ENCODE measurements around the gene EFS.
"Not testable (repeated sequence)": the region's sequence is repeated elsewhere in the genome, so short reads cannot be mapped to it uniquely, and the experiment has no call there.

EFS gene

DNA sequence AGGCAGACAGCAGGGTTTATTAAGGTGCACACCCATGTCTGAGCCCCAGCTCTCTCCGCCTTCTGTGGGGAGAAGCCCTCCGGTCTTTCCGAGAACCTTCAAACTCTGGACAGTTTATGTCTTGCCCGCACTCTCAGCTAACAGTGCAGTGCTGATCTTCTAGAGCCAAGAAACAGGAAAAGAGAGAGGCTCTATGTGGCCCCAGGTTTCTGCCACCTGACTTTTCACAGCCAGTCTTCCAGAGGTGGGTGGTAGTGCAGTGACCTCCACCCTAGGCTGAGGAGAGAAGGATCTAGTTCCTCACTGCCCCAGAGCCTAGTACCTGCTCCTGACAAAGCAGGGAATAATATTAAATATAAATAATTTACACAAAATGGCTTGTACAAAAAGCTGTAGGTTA lies 8.3 kb downstream of the EFS start:
- no peak for DNase-seq

DNA sequence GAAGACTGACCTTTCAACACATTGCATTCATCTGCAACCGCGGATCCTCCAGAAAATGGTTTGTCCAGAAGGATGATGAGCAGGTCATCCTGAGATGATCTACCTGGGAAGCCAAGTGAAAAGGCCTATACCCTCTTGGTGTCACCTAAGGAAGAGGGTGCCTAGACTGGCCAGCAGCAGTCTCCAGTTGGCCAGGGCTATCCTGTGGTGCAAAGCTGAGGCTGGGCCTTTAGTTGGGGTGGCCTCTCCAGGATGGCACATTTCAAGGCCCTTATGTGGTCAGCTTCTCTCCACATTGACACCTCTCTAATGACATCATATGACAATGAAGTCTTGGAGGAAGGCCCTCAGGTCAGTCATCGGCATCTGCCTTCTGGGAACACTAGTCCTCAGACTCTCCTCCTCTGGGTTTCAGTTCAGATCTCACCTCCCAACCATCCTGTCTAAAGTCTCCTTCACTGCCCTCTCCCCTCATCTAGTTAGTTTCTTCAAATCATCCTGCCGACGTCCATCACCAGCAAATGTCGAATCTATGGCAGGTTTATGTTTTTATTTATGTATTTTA lies 9.0 kb downstream of the EFS start:
- DNase-seq: no peak

DNA sequence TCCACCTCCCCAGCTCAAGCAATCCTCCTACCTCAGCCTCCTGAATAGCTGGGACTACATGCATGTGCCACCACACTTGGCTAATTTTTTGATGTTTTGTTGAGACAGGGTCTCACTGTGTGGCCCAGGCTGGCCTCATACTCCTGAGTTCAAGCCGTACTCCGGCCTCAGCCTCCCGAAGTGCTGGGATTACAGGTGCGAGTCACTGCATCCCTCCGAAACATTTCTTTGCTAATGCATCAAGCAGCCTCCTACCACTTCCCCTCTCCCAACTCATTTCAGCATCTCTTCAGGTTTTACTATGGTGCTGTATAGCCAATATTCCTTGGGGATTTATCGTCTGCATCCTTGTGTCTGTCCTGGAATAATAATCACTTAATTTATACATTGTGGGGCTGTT lies 10.0 kb downstream of the EFS start:
- DNase-seq: no peak

DNA sequence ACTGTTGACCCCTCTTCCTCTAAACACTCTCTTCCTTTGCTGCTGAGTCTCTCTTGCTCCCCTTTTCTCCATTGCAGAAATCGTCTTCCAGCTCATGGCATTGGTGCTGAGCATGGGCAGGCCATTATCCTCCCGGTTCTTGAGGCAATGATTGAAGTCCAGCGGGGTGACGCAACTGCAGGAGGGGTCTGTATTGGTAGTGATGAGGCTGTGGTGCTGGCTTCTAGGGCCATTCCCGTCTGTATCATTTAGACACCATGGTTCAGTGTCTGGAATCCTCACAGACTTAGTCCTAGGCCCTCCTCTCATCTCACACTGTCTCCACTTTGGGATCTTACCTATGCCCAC lies 11.6 kb downstream of the EFS start:
- DNase-seq: no peak

DNA sequence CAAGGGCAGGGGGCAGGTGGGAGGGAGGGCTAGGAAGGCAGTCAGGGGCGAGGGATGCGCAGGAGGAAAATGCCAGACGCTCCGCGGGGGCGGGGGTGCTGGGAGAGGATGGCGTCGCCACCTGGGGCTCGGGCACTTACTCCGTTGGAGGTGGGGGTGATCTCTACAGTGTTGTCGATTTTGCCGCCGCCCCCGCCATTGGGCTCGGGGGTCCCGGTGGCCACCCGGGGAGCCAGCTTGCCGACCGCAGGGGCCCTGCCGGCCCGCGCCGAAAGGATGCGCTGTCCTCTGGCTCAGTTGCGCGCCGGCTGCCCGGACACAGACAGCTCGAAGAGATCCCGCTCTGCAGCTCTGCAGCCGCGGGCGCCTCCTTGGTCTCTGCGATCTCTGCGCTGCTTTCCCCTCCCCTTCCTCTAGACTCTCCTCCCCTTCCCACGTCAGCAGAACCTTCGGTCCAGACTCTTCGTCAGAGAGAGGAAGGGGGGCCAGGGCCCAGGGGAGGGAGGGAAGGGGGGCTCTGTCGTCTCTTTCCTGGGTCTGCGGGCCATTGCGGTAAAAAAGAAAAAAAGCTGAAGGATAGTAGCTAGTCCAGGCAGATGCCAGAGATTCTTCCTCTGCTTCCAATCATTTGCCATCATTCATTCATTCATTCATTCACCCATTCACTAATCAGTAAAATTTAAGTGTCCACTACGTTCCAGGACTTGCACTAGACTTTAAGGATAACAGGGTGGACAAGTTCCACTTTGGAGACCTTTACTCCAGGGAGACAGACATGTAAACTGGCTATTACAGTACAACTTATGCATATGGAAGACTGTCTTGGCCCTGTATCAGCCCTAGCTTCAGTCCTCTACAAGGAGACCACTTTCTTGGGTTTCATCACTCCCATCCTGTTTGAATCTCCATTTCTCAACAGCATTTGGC lies 12.2 kb downstream of the EFS start, which contains the start of gene SLC22A17:
Gene SLC22A17 (minus strand): TSS at position 382 of the 927 bp plus-strand sequence.
- DNase-seq: peak in 2 of 3 experiments; percentile 86 to 91

DNA sequence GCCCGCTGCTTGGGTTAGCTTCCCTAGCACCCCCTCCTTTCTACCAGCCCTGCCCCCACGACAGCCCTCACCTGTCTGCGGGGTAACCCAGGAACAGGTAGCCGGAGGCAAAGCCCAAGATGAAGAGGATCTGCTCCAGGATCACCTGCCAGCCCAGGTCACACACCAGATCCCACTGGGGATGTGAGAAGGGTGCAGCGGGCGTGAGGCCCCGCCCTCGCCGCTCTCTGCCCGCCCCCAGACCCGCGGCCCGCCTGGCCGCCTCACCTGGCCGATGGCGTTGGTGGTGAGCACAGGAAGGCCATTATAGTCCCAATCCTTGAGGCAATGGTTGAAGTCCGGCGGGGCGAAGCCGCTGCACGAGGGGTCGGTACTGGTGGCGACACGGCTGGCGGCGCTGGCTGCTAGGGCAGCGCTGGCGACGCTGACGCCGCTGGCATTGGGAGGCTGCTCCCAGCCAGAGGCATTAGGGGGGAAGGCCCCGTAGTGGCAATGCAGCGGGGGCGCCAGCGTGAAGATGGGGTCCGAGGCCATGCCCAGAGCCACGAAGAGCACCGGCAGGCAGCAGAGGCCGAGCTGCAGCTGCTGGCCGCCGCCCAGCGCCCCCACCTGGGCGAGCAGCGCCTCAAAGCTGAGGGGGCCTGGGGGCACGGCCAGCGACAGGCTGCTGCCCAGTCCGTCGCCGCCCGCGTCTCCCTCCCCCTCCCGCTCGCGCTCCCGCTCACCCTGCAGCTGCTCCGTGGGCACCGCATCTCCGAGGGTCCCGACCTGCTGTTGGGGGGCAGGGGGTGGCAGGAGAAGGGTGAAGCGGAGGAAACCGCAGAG lies 13.1 kb downstream of the EFS start:
- DNase-seq: peak in 2 of 3 experiments; percentile 81 to 86

DNA sequence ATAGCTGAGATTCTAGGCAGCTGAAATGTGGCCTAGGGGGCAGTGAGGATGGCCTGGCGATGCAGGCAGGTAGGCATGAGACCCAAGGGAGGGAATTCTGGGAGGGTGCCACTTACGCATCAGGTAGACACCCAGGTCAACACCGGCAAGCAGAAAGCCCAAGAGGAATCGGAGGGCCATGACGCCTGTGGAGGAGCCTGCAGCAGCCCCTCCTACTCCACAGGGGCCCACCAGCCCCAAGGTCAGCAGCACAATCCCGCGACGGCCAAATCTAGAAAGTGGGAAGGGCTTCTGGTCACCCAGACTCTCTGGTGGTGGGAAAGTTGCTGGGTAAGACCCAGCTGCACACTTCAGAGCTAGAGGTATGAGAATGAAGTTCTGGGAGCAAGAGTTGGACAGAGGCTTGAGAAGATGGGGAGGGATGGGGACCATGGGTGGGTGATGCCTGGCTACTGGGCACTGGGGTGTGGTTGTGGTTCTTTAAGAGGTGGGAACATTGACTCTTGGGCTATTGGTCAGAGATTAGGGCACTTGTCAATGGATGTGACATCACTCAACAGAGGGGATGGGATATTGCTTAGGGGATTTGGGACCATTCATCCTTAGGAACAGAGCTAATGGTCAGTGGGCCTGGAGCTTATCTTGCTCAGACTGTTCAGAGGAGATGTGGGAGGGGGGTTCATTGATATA lies 15.7 kb downstream of the EFS start:
- no peak for DNase-seq

DNA sequence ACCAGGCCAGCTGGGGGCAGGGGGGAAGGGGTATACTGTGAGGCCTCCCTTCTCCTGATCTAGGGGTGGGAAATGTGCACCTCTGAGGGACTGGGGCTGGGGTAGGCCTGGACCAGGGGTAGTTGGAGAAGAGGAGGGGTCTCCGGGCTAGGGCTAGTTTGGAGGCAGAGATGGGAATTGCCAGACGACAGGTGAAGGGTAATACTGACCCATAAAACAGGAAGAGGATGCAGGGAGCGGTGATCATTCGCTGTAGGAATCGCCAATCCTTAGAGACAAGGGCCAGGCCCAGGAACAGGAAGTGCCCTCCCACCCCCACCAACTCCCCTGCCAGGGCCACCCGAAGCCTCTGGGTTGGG lies 16.7 kb downstream of the EFS start:
- DNase-seq: no peak

DNA sequence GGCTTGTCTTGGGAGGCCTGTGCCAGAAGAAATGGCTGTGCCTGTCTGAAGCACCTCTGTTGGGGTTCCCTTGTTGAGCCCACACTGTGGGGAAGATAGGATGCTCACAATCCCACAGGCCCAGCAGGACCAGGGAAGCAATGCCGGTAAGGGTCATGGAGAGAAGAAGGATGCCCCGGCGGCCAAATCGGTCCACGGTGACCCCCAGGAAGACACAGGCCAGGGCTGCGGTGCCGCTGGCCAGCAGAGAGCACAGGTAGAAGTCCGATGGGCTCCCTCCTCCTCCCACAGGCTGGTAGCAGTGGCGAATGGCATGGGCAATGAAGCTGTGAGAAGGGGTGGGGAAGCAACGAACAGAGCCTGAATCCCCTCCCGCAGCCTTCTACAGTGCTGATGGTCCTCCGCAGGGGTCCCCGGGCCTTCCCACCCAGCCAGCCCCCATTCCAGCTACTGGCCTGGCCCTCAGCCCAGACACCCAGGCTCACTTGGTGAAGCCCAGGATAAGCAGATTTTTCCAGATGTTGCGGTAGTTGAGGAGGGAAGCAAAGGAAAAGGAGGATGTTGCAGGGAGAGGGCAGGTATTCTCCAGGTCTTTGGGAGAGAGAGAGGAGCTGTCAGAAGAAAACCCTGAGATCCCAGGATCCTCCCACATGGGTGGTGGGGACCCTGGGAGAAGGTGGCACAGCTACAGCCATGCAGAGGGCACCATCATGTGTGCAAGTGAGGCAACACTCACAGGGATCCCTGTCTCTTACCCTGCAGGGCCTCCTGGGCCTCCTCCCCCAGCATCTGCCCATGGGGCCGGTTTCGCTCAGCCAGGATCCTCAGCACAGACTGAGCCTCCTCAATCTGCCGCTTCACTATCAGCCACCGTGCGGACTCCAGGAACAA lies 17.3 kb downstream of the EFS start:
- no peak for DNase-seq

DNA sequence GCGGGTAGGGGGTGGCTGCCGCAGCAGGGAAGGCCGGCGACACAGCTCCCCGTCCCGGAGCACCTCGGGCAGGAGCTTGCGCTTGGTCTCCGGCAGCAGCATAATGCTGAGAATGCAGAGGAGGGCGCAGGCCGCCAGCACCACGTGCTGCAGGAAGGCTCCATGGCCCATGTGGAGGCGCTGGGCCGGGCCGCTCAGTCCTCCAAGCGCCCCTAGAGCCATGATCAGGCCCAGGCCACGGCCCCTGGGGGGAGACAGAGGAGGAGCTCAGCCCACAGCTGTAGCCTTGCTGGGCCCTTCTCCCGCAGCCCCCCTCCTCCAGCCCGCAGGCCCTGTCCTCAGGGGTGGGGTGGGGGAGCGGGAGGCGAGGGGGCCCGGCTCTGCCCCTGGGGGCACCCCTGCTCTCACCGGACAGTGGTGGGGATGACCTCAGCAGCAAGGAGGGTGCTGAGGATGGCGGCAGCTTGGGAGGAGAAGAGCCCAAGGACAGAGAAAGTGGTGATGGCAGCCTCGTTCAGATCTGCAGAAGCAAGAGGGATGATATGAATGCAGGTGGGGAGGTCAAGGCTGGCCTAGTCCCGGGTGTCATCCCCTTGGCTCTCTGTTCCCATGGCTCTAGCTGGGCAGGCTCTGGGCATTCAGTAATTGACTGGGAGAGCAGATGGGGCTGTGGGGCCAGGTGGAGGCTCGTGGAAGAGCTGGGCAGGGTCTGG lies 18.1 kb downstream of the EFS start:
- no peak for DNase-seq

DNA sequence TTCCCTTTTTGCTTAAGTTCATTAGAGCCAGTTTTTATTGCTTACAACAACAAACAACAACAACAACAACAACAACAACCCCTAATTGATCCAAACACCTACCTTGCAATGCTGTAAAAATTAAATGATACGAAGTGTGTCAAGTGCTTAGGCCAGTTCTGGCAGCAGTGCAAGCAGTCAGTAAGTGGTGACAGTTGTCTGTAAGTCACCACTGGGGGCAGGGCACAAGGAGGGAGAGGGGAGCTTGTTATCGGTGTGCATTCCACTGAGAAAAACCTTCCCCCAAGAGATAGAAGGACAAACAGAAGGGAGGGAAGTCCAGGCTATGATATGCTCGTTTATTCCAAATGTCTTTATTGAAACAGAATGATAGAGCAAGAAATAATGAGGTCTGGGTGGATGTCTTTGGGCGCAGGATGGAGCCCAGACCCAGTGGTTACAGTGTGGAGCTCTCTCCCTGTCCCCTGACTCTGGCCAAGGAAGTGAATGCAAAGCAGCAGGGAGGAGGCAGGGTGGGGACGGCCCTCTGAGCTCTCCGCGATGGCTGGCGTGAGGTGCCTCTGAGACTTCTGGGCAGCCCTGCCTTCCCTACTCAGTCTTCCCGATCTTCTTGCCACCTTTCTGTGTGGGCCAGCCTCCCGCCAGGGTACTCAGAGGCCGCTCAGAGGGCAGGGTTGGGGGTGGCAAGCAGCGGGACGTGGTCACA lies 18.8 kb downstream of the EFS start:
- no peak for DNase-seq

DNA sequence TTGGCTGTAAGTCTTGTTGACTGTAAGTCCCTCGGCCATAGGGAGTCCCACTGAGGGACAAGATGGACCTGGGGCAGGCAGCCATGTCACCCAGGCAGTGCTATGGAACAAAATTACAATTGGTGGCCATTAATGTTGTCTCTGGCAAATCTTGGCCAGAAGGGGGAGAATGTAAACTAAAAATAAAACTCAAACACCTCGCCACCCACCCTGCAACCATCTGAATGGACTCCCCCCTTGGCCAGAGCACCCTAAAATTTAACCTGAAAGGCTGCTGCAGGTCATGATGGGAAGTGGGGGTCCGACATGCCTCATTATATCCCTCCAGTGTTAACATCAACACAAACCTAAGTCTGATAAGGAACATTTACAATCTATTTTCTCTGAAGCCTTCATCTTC lies 20.5 kb downstream of the EFS start:
- DNase-seq: no peak

DNA sequence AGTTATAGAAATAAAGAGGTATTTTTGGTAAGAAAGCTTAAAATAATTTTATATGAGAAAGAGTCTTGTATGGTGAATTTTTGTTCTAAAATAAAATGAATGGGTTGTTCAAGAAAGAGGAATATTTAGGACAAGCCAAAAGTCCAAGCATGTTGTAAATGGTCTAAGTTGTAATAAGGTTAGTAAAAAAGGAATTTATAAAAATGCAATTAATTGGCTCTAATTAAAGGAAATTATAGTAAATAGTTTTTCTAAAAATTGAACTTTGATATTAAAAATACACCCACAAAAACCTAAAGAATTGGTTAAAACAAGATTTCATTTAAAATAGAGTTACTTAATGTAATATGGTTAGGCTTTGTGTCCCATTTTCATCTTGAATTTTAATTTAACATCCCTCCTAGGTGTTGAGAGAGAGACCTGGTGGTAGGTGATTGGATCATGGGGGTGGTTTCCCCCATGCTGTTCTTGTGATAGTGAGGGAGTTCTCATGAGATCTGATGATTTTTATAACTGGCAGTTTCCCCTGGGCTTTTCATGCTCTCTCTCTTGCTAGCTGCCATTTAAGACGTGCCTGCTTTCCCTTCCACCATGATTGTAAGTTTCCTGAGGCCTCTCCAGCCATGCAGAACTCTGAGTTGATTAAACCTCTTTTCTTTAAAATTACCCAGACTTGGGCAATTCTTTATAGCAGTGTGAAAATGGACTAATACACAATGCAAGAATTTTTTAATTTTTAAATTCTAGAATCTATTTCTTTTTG lies 25.3 kb downstream of the EFS start:
- no peak for DNase-seq

DNA sequence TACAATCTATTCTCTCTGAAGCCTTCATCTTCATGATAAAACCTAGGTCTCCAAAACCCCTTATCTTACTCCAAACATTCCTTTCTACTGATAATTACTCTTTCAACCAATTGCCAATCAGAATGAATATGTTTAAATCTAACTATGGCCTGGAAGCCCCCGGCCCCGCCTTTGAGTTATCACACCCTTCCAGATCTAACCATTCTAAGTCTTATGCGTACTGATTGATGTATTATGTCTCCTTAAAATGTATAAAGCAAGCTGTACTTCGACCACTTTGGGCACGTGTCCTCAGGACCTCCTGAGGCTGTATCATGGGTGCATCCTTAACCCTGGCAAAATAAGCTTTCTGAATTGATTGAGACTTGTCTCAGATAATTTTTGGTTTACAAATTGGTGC lies 29.3 kb downstream of the EFS start:
- no peak for DNase-seq

DNA sequence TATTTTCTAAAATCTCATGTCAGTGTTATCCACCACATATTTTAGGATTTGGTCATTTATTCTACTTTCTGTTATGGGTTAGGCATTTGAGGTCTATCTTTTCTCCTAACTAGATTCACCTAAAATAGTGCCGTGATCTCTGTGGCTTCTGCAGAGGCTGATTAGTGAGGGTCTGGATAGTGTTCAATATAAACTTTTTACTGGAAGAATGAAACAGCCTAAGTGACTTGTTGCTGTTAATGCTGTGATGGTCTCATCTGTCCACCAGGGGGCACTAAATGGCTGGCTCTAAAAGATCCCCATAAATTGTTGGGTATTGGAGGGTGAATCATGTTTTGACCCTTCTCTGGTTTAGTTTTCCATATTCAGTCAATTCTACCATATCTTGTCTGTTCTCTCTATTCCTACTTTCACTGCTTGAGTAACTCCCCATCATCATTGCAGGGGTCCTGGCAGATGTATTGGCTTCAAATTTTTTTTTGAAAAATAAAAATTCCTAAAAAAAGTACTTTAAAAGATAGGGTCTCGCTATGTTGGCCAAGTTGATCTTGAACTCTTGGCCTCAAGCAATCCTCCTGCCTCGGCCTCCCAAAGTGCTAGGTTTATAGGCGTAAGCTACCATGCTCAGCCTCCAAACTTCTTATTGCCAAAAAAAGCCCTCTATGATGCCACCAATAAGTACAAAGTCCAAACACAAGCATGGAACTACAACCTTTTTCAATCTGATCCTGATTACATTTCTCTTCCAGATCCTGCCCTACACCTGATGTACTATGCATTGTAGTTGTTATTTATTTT lies 36.8 kb downstream of the EFS start:
- peak; percentile 58 to 88 (median 76) for DNase-seq

DNA sequence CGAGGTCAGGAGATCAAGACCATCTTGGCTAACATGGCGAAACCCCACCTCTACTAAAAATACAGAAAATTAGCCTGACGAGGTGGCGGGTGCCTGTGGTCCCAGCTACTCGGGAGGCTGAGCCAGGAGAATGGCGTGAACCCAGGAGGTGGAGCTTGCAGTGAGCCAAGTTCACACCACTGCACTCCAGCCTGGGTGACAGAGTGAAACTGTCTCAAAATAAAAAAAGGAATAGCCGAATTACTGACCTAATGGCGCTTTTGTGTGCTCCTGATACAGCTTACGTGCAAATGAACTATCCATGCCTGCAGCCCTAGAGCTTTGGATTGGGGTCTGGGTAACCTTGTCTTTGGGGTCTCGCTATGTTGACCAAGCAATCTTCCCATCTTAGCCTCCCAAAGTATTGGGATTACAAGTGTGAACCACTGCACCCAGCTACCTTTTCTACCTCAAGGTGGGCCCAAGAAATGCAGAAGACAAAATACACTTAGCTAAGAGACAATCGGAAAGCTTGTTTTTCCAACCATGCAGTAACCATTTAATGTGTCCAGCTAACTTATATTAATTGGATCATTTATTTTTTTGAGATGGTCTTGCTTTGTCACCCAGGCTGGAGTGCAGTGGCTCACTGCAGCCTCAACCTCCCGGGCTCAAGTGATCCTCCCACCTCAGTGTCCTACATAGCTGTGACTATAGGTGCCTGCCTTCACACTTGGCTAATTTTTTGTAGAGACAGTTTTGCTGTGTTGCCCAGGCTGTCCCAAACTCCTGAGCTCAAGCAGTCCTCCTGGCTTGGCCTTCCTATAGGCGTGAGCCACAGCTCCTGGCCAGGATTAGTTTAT lies 38.3 kb downstream of the EFS start:
- peak in 1 of 3 experiments; percentile 33 for DNase-seq

DNA sequence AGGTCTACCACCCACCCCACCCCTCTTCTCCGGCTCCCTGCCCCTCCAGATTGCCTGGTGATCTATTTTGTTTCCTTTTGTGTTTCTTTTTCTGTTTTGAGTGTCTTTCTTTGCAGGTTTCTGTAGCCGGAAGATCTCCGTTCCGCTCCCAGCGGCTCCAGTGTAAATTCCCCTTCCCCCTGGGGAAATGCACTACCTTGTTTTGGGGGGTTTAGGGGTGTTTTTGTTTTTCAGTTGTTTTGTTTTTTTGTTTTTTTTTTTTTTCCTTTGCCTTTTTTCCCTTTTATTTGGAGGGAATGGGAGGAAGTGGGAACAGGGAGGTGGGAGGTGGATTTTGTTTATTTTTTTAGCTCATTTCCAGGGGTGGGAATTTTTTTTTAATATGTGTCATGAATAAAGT lies 39.2 kb downstream of the EFS start:
- not testable (repeated sequence) for DNase-seq

DNA sequence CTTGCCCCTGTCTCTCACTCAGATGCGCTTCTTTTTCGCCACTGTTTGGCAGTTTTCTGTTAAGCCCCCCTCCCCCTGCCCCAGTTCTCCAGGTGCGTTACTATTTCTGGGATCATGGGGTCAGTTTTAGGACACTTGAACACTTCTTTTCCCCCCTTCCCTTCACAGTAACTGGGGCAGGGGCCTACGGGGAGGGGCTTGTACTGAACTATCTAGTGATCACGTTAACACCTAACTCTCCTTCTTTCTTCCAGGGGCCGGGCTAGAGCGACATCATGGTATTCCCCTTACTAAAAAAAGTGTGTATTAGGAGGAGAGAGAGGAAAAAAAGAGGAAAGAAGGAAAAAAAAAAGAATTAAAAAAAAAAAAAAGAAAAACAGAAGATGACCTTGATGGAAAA lies 40.0 kb downstream of the EFS start:
- no peak for DNase-seq

All from NCI-H1417 (cell line).